Fibroblast of mammary gland (primary cell): Measurements from ENCODE around the gene IL20RB.
"Not testable (repeated sequence)": the region's sequence is repeated elsewhere in the genome, so short reads cannot be mapped to it uniquely, and the experiment has no call there.

Source experiments
- DNase-seq: peaks from one replicate; pipeline ENCODE4 v3.0.0-alpha.2; 2010; ENCODE audit warnings: low read depth
- H3K4me3 ChIP-seq: 2 replicates; pipeline ENCODE4 v1.5.1; 2011; ENCODE audit warnings: low read depth, mild to moderate bottlenecking, low read length, moderate library complexity; ENCODE audit not compliant: control insufficient read depth
- CTCF ChIP-seq: conservative IDR thresholded peaks from 2 replicates; pipeline ENCODE4 v1.5.1; 2011; ENCODE audit warnings: low read depth, low read length, inconsistent platforms; ENCODE audit not compliant: control insufficient read depth, insufficient read depth

IL20RB gene

GRCh38 chr3:136989781-136990524 is 32.2 kb downstream of the IL20RB start:
- H3K4me3 ChIP-seq = no peak overlapping the region
- TF ChIP-seq CTCF = no peak
- DNase-seq = no peak

GRCh38 chr3:136990826-136991225 is 33.0 kb downstream of the IL20RB start:
- H3K4me3 ChIP-seq = no peak overlapping the region
- TF ChIP-seq CTCF = no peak
- no peak for DNase-seq

GRCh38 chr3:136992115-136992514 is 34.3 kb downstream of the IL20RB start:
- no peak overlapping the region for H3K4me3 ChIP-seq
- no peak for TF ChIP-seq CTCF

GRCh38 chr3:136994772-136995516 is 37.2 kb downstream of the IL20RB start:
- DNase-seq = peak; percentile 89
- H3K4me3 ChIP-seq = no peak overlapping the region
- TF ChIP-seq CTCF = no peak

More at GRCh38 chr3:136992115-136992514, 34.3 kb downstream of the IL20RB start:
- no peak for DNase-seq

GRCh38 chr3:136995652-136996051 is 37.9 kb downstream of the IL20RB start:
- no peak for DNase-seq
- TF ChIP-seq CTCF = no peak
- no peak overlapping the region for H3K4me3 ChIP-seq

GRCh38 chr3:137000039-137000438 is 42.3 kb downstream of the IL20RB start:
- TF ChIP-seq CTCF = no peak
- no peak for DNase-seq
- no peak overlapping the region for H3K4me3 ChIP-seq

GRCh38 chr3:137007376-137007775 is 49.6 kb downstream of the IL20RB start:
- not testable (repeated sequence) for DNase-seq, H3K4me3 ChIP-seq
